Uterus (tissue), 2 donors: ENCODE measurements around the gene C19orf33.

ENCODE experiments used
- POLR2A ChIP-seq, 2 donors: fragments of 450-650 bp; IDR thresholded peaks; one replicate each; pipeline ENCODE4 v1.6.1; 2016; ENCODE audit warnings: antibody characterized with exemption in 2 of 2, mild to moderate bottlenecking in 1 of 2, moderate library complexity in 1 of 2
- TF ChIP-seq, protein P1 (sequence below), 4 experiments: fragments of 200-600 bp in 2 of 4; fragments of 450-650 bp in 2 of 4; sonication (generic) in 2 of 4; IDR thresholded peaks; one replicate each; pipeline ENCODE4 v1.5.1; 2016 to 2019; ENCODE audit warnings: antibody characterized with exemption in 4 of 4, mild to moderate bottlenecking in 2 of 4, moderate library complexity in 1 of 4

DNA sequence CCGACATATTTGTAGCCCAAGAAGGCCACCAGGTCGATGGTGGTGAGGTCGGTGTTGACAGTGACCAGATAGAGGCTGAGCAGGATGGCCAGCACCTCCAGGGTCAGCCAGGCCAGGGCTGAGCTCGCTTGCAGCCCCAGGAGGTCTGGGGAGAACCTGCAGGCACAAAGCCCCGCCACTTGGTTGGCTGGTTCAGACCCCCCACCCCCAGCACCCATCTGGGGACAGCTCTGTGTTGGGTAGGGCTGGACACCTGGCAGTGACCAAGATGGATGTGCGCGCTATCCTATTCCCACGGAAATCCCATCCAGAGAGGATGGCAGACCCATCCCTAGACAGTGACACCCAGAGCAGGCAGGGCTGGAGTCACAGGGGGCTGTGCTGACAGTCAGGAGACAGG is 3.5 kb downstream of the C19orf33 start:
- TF ChIP-seq, protein P1, sequence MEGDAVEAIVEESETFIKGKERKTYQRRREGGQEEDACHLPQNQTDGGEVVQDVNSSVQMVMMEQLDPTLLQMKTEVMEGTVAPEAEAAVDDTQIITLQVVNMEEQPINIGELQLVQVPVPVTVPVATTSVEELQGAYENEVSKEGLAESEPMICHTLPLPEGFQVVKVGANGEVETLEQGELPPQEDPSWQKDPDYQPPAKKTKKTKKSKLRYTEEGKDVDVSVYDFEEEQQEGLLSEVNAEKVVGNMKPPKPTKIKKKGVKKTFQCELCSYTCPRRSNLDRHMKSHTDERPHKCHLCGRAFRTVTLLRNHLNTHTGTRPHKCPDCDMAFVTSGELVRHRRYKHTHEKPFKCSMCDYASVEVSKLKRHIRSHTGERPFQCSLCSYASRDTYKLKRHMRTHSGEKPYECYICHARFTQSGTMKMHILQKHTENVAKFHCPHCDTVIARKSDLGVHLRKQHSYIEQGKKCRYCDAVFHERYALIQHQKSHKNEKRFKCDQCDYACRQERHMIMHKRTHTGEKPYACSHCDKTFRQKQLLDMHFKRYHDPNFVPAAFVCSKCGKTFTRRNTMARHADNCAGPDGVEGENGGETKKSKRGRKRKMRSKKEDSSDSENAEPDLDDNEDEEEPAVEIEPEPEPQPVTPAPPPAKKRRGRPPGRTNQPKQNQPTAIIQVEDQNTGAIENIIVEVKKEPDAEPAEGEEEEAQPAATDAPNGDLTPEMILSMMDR (IDR thresholded peaks at IDR 0.05), result no peak
- no peak for TF ChIP-seq POLR2A (IDR thresholded peaks at IDR 0.05)
